HCT116 (cell line): Measurements from ENCODE around the gene PRPF18. TPM values are rescaled to one million over a fixed set of nuclear protein-coding genes. Genes with fewer than 3 reads are reported as not detected.

Experiments used
- ATAC-seq: fragments of 200-7000 bp; cut with Tn5 transposase; 2 replicates; pipeline ENCODE4 v1.9.1; 2020; ENCODE audit warnings: mild to moderate bottlenecking, moderate library complexity
- BruUV-seq: library from RNA; stranded (reverse); fragments of 400-500 nt; replicated peaks from 2 replicates; lab custom pipeline; 2021; lab: Mats Ljungman, UMichigan
- CTCF ChIA-PET: fragments of 300-600 bp; sonication (Branson Sonifier 250); formaldehyde crosslinking; loops from one replicate; lab custom pipeline; 2021; ENCODE audit warnings: antibody characterized with exemption; lab: Charles Lee
- POLR2A ChIA-PET: fragments of 300-600, 350-600 bp; sonication (Branson Sonifier 250); formaldehyde crosslinking; loops from one replicate; lab custom pipeline; 2021; ENCODE audit warnings: antibody characterized with exemption; lab: Charles Lee
- RAD21 ChIA-PET, 2 experiments: fragments of 300-600 bp; sonication (Branson Sonifier 250); formaldehyde crosslinking; loops; one replicate each; lab custom pipeline; 2023; ENCODE audit warnings: low total read pairs in 2 of 2; ENCODE audit not compliant: uncharacterized antibody in 2 of 2, unreplicated experiment in 2 of 2, low non-redundant PET in 1 of 2; lab: Charles Lee
- DNase-seq: peaks from one replicate; pipeline ENCODE4 v3.0.0-alpha.2; 2010; ENCODE audit warnings: low read depth, low spot score
- H2AFZ ChIP-seq: fragments of 200-600 bp; shearing (Covaris generic), sonication (generic); 2 replicates; pipeline ENCODE4 v1.6.1; 2017; ENCODE audit warnings: low read depth, mixed run types, mixed read lengths, antibody characterized with exemption, low read length; ENCODE audit not compliant: poor library complexity, severe bottlenecking
- H3K27ac ChIP-seq: 2 replicates; pipeline ENCODE4 v1.5.1; 2012; ENCODE audit warnings: low read depth, low read length
- H3K27me3 ChIP-seq: fragments of 200-600 bp; sonication (generic); 2 replicates; pipeline ENCODE4 v1.6.1; 2016; ENCODE audit warnings: mixed run types, low read length, mixed read lengths; ENCODE audit not compliant: insufficient read depth
- H3K36me3 ChIP-seq, 2 experiments: fragments of 200-500 bp in 1 of 2; fragments of 200-600 bp in 1 of 2; sonication (Bioruptor generic) in 1 of 2; sonication (generic) in 1 of 2; 2 replicates each; pipeline versions ENCODE4 v1.5.1 to v1.6.1; 2014 to 2016; ENCODE audit warnings: low read length in 2 of 2, inconsistent platforms in 1 of 2, mixed read lengths in 1 of 2, mixed run types in 1 of 2; ENCODE audit not compliant: insufficient read depth in 2 of 2, control insufficient read depth in 1 of 2
- H3K4me1 ChIP-seq, 2 experiments: fragments of 200-600 bp in 1 of 2; sonication (generic) in 1 of 2; 2 replicates each; pipeline versions ENCODE4 v1.5.1 to v1.6.1; 2012 to 2017; ENCODE audit warnings: low read length in 2 of 2, inconsistent platforms in 1 of 2, mild to moderate bottlenecking in 1 of 2, mixed read lengths in 1 of 2, mixed run types in 1 of 2, moderate library complexity in 1 of 2; ENCODE audit not compliant: insufficient read depth in 2 of 2, control insufficient read depth in 1 of 2
- H3K4me2 ChIP-seq: fragments of 200-600 bp; sonication (generic); 2 replicates; pipeline ENCODE4 v1.6.1; 2017; ENCODE audit warnings: mixed run types, low read length, mixed read lengths
- H3K4me3 ChIP-seq, 2 experiments: fragments of 200-600 bp in 1 of 2; sonication (generic) in 1 of 2; replicated peaks in 1 of 2; 2 replicates each; pipeline ENCODE4 v1.5.1; 2011 to 2016; ENCODE audit warnings: low read length in 2 of 2, control low read depth in 1 of 2, low read depth in 1 of 2, mild to moderate bottlenecking in 1 of 2, mixed read lengths in 1 of 2, mixed run types in 1 of 2
- H3K79me2 ChIP-seq: fragments of 200-600 bp; sonication (generic); 2 replicates; pipeline ENCODE4 v1.6.1; 2017; ENCODE audit warnings: mild to moderate bottlenecking, mixed run types, low read length, moderate library complexity, mixed read lengths; ENCODE audit not compliant: insufficient read depth
- H3K9ac ChIP-seq: fragments of 200-600 bp; sonication (generic); 2 replicates; pipeline ENCODE4 v1.6.1; 2016; ENCODE audit warnings: low read length, mixed read lengths
- H3K9me2 ChIP-seq: fragments of 200-600 bp; sonication (generic), shearing (Covaris generic); 2 replicates; pipeline ENCODE4 v1.6.1; 2017; ENCODE audit warnings: mixed run types, mild to moderate bottlenecking, moderate library complexity; ENCODE audit not compliant: insufficient read depth
- H3K9me3 ChIP-seq, 2 experiments: fragments of 200-500 bp in 1 of 2; fragments of 200-600 bp in 1 of 2; sonication (Bioruptor generic) in 1 of 2; sonication (generic) in 1 of 2; 2 replicates each; pipeline ENCODE4 v1.6.1; 2014 to 2017; ENCODE audit warnings: low read length in 2 of 2, mixed read lengths in 2 of 2, inconsistent platforms in 1 of 2, low read depth in 1 of 2, mild to moderate bottlenecking in 1 of 2, mixed run types in 1 of 2, moderate library complexity in 1 of 2; ENCODE audit not compliant: control insufficient read depth in 1 of 2, insufficient read depth in 1 of 2
- H4K20me1 ChIP-seq: fragments of 200-600 bp; sonication (generic), shearing (Covaris generic); 2 replicates; pipeline ENCODE4 v1.6.1; 2017; ENCODE audit warnings: mixed run types, mild to moderate bottlenecking, moderate library complexity; ENCODE audit not compliant: insufficient read depth
- CBX3 ChIP-seq: IDR thresholded peaks from 2 replicates; pipeline ENCODE4 v1.6.1; 2012; ENCODE audit warnings: low read depth
- CEBPB ChIP-seq: IDR thresholded peaks from 2 replicates; pipeline ENCODE4 v1.6.1; 2012; ENCODE audit warnings: low read depth
- EGR1 ChIP-seq: IDR thresholded peaks from 2 replicates; pipeline ENCODE4 v1.6.1; 2012; ENCODE audit warnings: low read depth
- ELF1 ChIP-seq: IDR thresholded peaks from 2 replicates; pipeline ENCODE4 v1.6.1; 2012; ENCODE audit warnings: low read depth, borderline replicate concordance
- EZH2 ChIP-seq: fragments of 200-600 bp; sonication (generic); IDR thresholded peaks from 2 replicates; pipeline ENCODE4 v1.6.1; 2017; ENCODE audit warnings: antibody characterized with exemption, mixed run types
- EZH2phosphoT487 ChIP-seq: fragments of 200-600 bp; IDR thresholded peaks from 2 replicates; pipeline ENCODE4 v1.6.1; 2018; ENCODE audit warnings: antibody characterized with exemption, borderline replicate concordance
- FOSL1 ChIP-seq: IDR thresholded peaks from 2 replicates; pipeline ENCODE4 v1.6.1; 2012; ENCODE audit warnings: low read depth
- JUND ChIP-seq: IDR thresholded peaks from 2 replicates; pipeline ENCODE4 v1.6.1; 2012
- POLR2AphosphoS5 ChIP-seq: IDR thresholded peaks from 2 replicates; pipeline ENCODE4 v1.6.1; 2011; ENCODE audit warnings: mild to moderate bottlenecking, low read depth, low read length, moderate library complexity
- SP1 ChIP-seq: IDR thresholded peaks from 2 replicates; pipeline ENCODE4 v1.6.1; 2012; ENCODE audit warnings: low read depth
- SRF ChIP-seq: IDR thresholded peaks from 2 replicates; pipeline ENCODE4 v1.6.1; 2012; ENCODE audit warnings: low read depth
- TCF7L2 ChIP-seq: IDR thresholded peaks from 2 replicates; pipeline ENCODE4 v1.7.0; 2011; ENCODE audit warnings: borderline replicate concordance, inconsistent platforms; ENCODE audit not compliant: insufficient read depth, insufficient read length; ENCODE audit errors: extremely low read depth
- ZFX ChIP-seq: fragments of 450-650 bp; IDR thresholded peaks from 2 replicates; pipeline ENCODE4 v1.6.1; 2017
- intact Hi-C: fragments of 100-400 bp; cut with micrococcal nuclease; formaldehyde crosslinking; loops from 2 replicates; pipeline ENCODE4 v1.10.0; 2022
- total RNA-seq: library from RNA; stranded (reverse); gene quantifications from one replicate; pipeline ENCODE4 v1.2.1, GENCODE V29; 2021; ENCODE audit not compliant: unreplicated experiment
- TF ChIP-seq, protein P1 (sequence below), 3 experiments: fragments of 200-600 bp in 1 of 3; sonication (generic) in 1 of 3; IDR thresholded peaks in 2 of 3; conservative IDR thresholded peaks in 1 of 3; 2 replicates each; pipeline ENCODE4 v1.5.1; 2012 to 2017; ENCODE audit warnings: low read depth in 2 of 3, low read length in 2 of 3, antibody characterized with exemption in 1 of 3, borderline replicate concordance in 1 of 3, control low read depth in 1 of 3, mild to moderate bottlenecking in 1 of 3, mixed read lengths in 1 of 3, mixed run types in 1 of 3, moderate library complexity in 1 of 3; ENCODE audit not compliant: insufficient read depth in 1 of 3
- TF ChIP-seq, protein P2 (sequence below): IDR thresholded peaks from 2 replicates; pipeline ENCODE4 v1.6.1; 2012
- TF ChIP-seq, protein P3 (sequence below): IDR thresholded peaks from 2 replicates; pipeline ENCODE4 v1.6.1; 2011; ENCODE audit warnings: mild to moderate bottlenecking, low read length, moderate library complexity; ENCODE audit not compliant: insufficient replicate concordance; ENCODE audit errors: extremely low read depth
- TF ChIP-seq, protein P4 (sequence below): IDR thresholded peaks from 2 replicates; pipeline ENCODE4 v1.6.1; 2012; ENCODE audit warnings: low read depth

PRPF18 gene
- total RNA-seq, 1 experiment from 2014 or later, result 16.2 TPM

DNA sequence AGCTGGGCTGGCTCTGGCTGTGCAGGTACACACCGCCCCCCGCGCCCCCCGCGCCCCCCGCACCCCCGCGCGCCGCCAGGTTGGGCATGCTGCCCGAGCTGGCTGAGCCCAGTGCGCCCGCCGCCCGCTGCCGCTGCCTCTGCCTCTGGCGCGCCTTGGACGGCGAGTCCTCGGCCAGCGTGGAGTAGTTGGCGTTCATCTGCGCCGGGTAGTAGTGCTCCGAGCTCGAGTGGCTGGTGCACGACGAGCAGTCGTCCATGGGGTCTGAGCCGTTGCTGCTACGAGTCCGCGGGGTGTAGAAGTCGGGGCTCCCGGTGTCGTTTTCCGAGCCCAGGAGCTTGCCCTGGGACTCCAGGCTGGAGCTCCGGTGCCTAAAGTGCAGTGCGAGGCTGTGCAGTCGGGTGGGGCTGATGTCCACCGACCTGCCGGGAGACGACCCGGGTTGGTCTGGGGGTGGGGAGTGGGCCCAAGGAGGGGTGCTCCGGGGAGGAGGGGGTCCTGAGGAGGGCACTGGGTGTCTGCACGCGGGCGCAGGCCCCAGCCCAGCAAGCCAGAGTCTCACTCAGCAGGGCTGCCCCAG is 70.4 kb downstream of the PRPF18 start:
- intact Hi-C loops, result no loop called here
- CTCF ChIA-PET, result no interaction called here
- no peak overlapping the region for H3K4me2 ChIP-seq
- no peak overlapping the region for H2AFZ ChIP-seq
- ATAC-seq, result no peak
- H3K4me1 ChIP-seq, result no peaks in the 10 kb centered on the region
- H3K79me2 ChIP-seq, result no peaks in the 10 kb centered on the region
- BruUV-seq, result no TSS peak
- H3K27me3 ChIP-seq, result no peaks in the 10 kb centered on the region
- H3K4me3 ChIP-seq, result no peak overlapping the region
- no peaks in the 10 kb centered on the region for H4K20me1 ChIP-seq
- no peak for DNase-seq
- POLR2A ChIA-PET, result no interaction called here
- no peak for TF ChIP-seq POLR2AphosphoS5
- TF ChIP-seq SRF, result no peak
- TF ChIP-seq TCF7L2, result no peak
- TF ChIP-seq SP1, result no peak
- TF ChIP-seq EZH2, result no peak
- TF ChIP-seq JUND, result no peak
- no peak for TF ChIP-seq CEBPB
- TF ChIP-seq, protein P1, sequence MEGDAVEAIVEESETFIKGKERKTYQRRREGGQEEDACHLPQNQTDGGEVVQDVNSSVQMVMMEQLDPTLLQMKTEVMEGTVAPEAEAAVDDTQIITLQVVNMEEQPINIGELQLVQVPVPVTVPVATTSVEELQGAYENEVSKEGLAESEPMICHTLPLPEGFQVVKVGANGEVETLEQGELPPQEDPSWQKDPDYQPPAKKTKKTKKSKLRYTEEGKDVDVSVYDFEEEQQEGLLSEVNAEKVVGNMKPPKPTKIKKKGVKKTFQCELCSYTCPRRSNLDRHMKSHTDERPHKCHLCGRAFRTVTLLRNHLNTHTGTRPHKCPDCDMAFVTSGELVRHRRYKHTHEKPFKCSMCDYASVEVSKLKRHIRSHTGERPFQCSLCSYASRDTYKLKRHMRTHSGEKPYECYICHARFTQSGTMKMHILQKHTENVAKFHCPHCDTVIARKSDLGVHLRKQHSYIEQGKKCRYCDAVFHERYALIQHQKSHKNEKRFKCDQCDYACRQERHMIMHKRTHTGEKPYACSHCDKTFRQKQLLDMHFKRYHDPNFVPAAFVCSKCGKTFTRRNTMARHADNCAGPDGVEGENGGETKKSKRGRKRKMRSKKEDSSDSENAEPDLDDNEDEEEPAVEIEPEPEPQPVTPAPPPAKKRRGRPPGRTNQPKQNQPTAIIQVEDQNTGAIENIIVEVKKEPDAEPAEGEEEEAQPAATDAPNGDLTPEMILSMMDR (IDR thresholded peaks at IDR 0.05 in 2 of 3, conservative IDR thresholded peaks at IDR 0.05 in 1 of 3; ENCODE audit: borderline replicate concordance in 1 of 3, insufficient read depth in 1 of 3, low read depth in 2 of 3, low read length in 2 of 3), result no peak
- no peak for TF ChIP-seq ELF1
- TF ChIP-seq EZH2phosphoT487, result no peak
- no peak for TF ChIP-seq FOSL1
- TF ChIP-seq, protein P2, sequence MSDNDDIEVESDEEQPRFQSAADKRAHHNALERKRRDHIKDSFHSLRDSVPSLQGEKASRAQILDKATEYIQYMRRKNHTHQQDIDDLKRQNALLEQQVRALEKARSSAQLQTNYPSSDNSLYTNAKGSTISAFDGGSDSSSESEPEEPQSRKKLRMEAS, result no peak
- no peak for TF ChIP-seq EGR1
- TF ChIP-seq, protein P3, sequence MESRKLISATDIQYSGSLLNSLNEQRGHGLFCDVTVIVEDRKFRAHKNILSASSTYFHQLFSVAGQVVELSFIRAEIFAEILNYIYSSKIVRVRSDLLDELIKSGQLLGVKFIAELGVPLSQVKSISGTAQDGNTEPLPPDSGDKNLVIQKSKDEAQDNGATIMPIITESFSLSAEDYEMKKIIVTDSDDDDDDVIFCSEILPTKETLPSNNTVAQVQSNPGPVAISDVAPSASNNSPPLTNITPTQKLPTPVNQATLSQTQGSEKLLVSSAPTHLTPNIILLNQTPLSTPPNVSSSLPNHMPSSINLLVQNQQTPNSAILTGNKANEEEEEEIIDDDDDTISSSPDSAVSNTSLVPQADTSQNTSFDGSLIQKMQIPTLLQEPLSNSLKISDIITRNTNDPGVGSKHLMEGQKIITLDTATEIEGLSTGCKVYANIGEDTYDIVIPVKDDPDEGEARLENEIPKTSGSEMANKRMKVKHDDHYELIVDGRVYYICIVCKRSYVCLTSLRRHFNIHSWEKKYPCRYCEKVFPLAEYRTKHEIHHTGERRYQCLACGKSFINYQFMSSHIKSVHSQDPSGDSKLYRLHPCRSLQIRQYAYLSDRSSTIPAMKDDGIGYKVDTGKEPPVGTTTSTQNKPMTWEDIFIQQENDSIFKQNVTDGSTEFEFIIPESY, result no peak
- TF ChIP-seq ZFX, result no peak
- no peak for TF ChIP-seq CBX3
- TF ChIP-seq, protein P4, sequence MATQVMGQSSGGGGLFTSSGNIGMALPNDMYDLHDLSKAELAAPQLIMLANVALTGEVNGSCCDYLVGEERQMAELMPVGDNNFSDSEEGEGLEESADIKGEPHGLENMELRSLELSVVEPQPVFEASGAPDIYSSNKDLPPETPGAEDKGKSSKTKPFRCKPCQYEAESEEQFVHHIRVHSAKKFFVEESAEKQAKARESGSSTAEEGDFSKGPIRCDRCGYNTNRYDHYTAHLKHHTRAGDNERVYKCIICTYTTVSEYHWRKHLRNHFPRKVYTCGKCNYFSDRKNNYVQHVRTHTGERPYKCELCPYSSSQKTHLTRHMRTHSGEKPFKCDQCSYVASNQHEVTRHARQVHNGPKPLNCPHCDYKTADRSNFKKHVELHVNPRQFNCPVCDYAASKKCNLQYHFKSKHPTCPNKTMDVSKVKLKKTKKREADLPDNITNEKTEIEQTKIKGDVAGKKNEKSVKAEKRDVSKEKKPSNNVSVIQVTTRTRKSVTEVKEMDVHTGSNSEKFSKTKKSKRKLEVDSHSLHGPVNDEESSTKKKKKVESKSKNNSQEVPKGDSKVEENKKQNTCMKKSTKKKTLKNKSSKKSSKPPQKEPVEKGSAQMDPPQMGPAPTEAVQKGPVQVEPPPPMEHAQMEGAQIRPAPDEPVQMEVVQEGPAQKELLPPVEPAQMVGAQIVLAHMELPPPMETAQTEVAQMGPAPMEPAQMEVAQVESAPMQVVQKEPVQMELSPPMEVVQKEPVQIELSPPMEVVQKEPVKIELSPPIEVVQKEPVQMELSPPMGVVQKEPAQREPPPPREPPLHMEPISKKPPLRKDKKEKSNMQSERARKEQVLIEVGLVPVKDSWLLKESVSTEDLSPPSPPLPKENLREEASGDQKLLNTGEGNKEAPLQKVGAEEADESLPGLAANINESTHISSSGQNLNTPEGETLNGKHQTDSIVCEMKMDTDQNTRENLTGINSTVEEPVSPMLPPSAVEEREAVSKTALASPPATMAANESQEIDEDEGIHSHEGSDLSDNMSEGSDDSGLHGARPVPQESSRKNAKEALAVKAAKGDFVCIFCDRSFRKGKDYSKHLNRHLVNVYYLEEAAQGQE, result no peak
- H3K27ac ChIP-seq, result no peak overlapping the region
- no peaks in the 10 kb centered on the region for H3K36me3 ChIP-seq
- RAD21 ChIA-PET, result no interaction called here
- H3K9ac ChIP-seq, result no peak overlapping the region
- H3K9me3 ChIP-seq, result no peaks in the 10 kb centered on the region
- no peaks in the 10 kb centered on the region for H3K9me2 ChIP-seq
